ENCODE data around the gene TRPC5OS. TPM values are rescaled to one million over a fixed set of nuclear protein-coding genes. Genes with fewer than 3 reads are reported as not detected.

The TRPC5OS gene
- total and polyA plus RNA-seq, 2 experiments from 2014 or later, result not detected

DNA sequence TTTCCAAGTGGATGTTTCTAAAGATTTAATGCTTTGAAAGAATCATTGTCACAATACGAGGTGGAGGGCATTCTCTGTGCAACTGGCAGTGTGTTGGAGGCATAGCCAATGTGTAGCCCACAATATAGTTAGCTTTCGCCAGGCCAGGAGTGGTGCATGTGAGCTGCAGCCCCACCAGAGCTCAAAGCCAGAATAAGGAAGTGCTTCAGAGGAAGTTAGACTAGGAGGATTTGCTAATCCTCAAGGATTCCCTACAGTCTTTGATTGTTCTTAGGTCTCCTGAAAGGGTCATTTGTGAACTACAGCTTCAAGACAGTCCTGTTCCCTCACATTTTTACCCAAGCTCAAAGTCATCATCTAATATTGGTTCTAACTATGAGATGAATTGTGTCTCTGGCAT is 16.4 kb downstream of the TRPC5OS start:
- no peak overlapping the region for H3K27ac ChIP-seq
- H3K4me1 ChIP-seq (ENCODE audit: low read depth), result no peaks in the 10 kb centered on the region
- no peaks in the 10 kb centered on the region for H3K36me3 ChIP-seq
- no peak overlapping the region for H3K4me3 ChIP-seq
- H3K9me3 ChIP-seq (ENCODE audit: low read depth), result no peaks in the 10 kb centered on the region
- no peak for DNase-seq (ENCODE audit: low read depth in 1 of 2, low spot score in 1 of 2)
- H3K27me3 ChIP-seq, result no peaks in the 10 kb centered on the region
- no peak for TF ChIP-seq CTCF (IDR thresholded peaks at IDR 0.05; ENCODE audit: low read depth, low read length)

- Histone ChIP-seq H3K4me1 (ENCODE audit: low read depth) (no peaks in the 10 kb centered on the region), H3K9me3 (ENCODE audit: low read depth) (no peaks in the 10 kb centered on the region), H3K27me3 (no peaks in the 10 kb centered on the region), H3K27ac (no peak overlapping the region), H3K4me3 (no peak overlapping the region), H3K36me3 (no peaks in the 10 kb centered on the region)
- TF ChIP-seq CTCF (IDR thresholded peaks at IDR 0.05; ENCODE audit: low read depth, low read length), result no peak
- no peak for DNase-seq (ENCODE audit: low read depth in 1 of 2, low spot score in 1 of 2)
Measured at GRCh38 chrX:111896148-111896547, 20.2 kb downstream of the TRPC5OS start.

DNA sequence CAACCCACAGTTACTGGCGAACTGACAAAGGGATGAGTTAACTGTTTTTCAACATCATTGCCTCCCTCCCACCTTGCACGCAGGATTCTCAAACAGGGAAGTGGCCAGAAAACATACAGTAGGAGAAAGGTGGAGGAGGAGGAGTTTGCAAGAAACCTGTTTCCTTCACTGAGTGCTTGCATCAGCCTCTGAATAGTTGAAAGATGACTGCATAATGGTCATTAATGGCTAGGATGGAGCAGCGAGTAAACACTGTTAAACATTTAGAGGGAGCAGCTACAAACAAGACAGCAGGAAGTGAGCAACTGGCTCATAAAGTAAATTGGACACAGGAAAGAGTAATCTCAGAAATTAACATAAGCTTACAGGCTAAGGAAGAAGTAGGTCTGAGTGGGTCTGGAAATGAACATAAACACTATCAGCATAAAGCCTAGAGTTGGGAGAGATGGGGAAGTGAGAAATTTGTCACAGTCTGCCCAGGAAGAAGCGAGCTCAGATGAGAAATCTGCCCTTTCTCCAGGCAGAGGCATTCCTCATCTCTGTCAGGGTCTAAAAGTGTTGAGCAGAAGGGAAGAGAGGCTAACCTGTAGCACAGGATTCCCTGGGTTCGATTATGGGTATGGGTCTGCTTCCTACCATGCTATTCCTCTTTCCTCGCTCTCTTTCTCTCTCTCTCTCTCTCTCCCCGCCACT is 38.6 kb downstream of the TRPC5OS start:
- H3K27ac ChIP-seq, result no peak overlapping the region
- no peaks in the 10 kb centered on the region for H3K4me1 ChIP-seq (ENCODE audit: low read depth)

GRCh38 chrX:111917591-111917990 is 41.6 kb downstream of the TRPC5OS start:
- Histone ChIP-seq H3K36me3 (no peaks in the 10 kb centered on the region), H3K27me3 (no peaks in the 10 kb centered on the region), H3K4me3 (no peak overlapping the region), H3K27ac (no peak overlapping the region), H3K4me1 (ENCODE audit: low read depth) (no peaks in the 10 kb centered on the region), H3K9me3 (ENCODE audit: low read depth) (no peaks in the 10 kb centered on the region)
- peak in 1 of 2 donors; percentile 15 for DNase-seq (ENCODE audit: low read depth in 1 of 2, low spot score in 1 of 2)
- TF ChIP-seq CTCF (IDR thresholded peaks at IDR 0.05; ENCODE audit: low read depth, low read length), result no peak

More for the DNA sequence above, 38.6 kb downstream of the TRPC5OS start:
- TF ChIP-seq CTCF (IDR thresholded peaks at IDR 0.05; ENCODE audit: low read depth, low read length), result no peak
- no peaks in the 10 kb centered on the region for H3K36me3 ChIP-seq
- no peak for DNase-seq (ENCODE audit: low read depth in 1 of 2, low spot score in 1 of 2)
- H3K4me3 ChIP-seq, result no peak overlapping the region
- no peaks in the 10 kb centered on the region for H3K9me3 ChIP-seq (ENCODE audit: low read depth)
- no peaks in the 10 kb centered on the region for H3K27me3 ChIP-seq

DNA sequence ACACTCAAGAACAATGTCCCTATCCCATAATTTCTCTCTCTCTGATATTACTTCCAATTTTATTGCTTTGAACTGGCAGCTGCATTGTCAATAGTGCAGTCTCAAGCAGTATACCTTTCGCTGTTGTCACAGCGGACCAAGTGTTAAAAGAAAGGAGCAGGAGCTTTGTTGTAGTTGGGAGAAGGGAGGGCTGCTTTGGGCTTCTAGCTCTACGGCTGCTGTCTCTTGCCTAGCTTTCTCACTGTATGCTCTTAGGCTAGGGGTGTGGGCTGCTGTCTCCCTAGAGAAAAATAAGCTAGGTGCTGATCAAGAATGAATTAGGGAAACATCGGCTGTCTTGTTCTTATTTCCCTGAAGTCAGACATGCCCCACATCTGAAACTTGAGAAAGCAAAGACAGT is 52.5 kb downstream of the TRPC5OS start:
- H3K9me3 ChIP-seq (ENCODE audit: low read depth), result no peaks in the 10 kb centered on the region
- no peaks in the 10 kb centered on the region for H3K36me3 ChIP-seq
- H3K27me3 ChIP-seq, result no peaks in the 10 kb centered on the region
- TF ChIP-seq CTCF (IDR thresholded peaks at IDR 0.05; ENCODE audit: low read depth, low read length), result no peak
- no peak overlapping the region for H3K4me3 ChIP-seq
- H3K27ac ChIP-seq, result no peak overlapping the region
- no peaks in the 10 kb centered on the region for H3K4me1 ChIP-seq (ENCODE audit: low read depth)
- DNase-seq (ENCODE audit: low read depth in 1 of 2, low spot score in 1 of 2), result peak in 1 of 2 donors; percentile 22

Other genes with a start within 250 kb of the TRPC5OS start
- 25.4 and 33.5 TPM in 2 replicates for gene ALG13, start 195.0 kb upstream of the TRPC5OS start, total RNA-seq
- 43.6 and 48.9 TPM in 2 replicates for gene ALG13, start 195.0 kb upstream of the TRPC5OS start, polyA plus RNA-seq
- gene TRPC5, start 206.6 kb downstream of the TRPC5OS start, total RNA-seq, result not detected in 2 replicates
- 0.05 and 0.20 TPM in 2 replicates for gene TRPC5, start 206.6 kb downstream of the TRPC5OS start, polyA plus RNA-seq
- gene RTL4, start 206.8 kb downstream of the TRPC5OS start, total RNA-seq, result not detected in 2 replicates
- not detected in 2 replicates for gene RTL4, start 206.8 kb downstream of the TRPC5OS start, polyA plus RNA-seq

Data from cardiac muscle cell (in vitro differentiated cells and primary cell).